Measurements from ENCODE around the gene MTUS2. TPM values are rescaled to one million over a fixed set of nuclear protein-coding genes. Genes with fewer than 3 reads are reported as not detected.

MTUS2 gene
- total RNA-seq, 4 donors from 2014 or later = 0.44 to 1.1 (median 0.48) TPM; not detected in 1

DNA sequence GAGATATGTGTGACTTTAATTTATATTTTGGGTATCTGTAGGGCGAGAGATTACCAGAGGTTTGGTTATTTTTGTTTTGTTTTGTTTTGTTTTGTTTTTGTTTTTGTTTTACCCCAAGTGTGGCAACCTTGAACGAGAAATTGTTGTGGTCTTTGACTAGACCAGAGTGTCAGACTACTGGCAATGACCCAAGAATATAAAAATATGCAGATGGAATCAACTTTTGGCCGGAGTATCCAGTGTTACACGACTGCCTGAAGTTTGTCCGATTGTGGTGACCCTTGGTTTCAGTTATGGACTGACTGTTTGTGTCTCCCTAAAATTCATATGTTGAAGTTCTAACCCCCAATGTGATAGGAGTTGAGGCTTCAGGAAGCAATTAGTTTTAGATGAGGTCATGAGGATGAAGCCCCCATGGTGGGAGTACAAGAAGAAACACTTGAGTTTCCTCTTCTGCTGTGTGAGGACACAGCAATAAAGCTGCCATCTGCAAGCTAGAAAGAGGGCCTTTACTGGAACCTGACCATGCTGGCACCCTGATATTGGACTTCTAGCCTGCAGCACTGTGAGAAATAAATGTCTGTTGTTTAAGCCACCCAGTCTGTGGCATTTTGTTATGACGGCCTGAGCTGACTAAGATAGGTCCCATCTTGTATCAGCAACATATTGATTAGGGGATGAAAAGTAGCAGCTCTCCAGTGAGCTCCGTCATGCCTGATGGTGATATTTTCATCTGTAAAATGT is 261.7 kb downstream of the MTUS2 start:
- TF ChIP-seq, protein P1, sequence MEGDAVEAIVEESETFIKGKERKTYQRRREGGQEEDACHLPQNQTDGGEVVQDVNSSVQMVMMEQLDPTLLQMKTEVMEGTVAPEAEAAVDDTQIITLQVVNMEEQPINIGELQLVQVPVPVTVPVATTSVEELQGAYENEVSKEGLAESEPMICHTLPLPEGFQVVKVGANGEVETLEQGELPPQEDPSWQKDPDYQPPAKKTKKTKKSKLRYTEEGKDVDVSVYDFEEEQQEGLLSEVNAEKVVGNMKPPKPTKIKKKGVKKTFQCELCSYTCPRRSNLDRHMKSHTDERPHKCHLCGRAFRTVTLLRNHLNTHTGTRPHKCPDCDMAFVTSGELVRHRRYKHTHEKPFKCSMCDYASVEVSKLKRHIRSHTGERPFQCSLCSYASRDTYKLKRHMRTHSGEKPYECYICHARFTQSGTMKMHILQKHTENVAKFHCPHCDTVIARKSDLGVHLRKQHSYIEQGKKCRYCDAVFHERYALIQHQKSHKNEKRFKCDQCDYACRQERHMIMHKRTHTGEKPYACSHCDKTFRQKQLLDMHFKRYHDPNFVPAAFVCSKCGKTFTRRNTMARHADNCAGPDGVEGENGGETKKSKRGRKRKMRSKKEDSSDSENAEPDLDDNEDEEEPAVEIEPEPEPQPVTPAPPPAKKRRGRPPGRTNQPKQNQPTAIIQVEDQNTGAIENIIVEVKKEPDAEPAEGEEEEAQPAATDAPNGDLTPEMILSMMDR (IDR thresholded peaks at IDR 0.05) = no peak
- no peak for ATAC-seq (ENCODE audit: low FRiP score)
- no peak for DNase-seq (ENCODE audit: low spot score)

DNA sequence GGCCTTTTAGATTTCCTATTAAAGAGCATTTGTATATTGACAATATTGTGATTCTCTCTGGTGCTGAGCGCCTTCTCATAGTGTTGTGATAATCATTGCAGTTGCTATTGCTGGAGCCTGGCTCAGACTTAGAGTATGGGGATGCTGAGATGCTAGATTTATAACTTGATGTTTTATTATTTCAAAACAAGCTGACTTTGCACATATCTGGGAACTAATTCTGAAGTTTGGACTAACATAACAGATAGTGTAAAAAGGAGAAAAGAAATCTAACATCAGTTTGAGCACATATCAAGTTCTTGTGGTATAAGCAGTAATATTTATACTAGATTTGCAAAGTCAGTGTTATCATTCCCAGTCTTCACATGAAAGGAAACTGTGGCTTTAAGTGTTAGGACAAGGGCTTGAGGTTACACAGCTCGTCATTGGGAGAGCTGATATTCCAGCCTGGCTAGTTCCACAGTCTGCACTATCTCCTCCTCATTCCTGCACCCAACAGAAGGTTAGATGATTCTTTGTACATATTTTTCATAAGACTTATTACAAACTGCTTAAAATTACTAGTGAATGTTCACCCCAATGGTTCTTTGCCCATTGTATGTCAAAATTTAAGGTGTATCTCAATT is 279.8 kb downstream of the MTUS2 start:
- DNase-seq (ENCODE audit: low spot score) = no peak
- TF ChIP-seq, protein P1 (IDR thresholded peaks at IDR 0.05) = no peak
- ATAC-seq (ENCODE audit: low FRiP score) = no peak

DNA sequence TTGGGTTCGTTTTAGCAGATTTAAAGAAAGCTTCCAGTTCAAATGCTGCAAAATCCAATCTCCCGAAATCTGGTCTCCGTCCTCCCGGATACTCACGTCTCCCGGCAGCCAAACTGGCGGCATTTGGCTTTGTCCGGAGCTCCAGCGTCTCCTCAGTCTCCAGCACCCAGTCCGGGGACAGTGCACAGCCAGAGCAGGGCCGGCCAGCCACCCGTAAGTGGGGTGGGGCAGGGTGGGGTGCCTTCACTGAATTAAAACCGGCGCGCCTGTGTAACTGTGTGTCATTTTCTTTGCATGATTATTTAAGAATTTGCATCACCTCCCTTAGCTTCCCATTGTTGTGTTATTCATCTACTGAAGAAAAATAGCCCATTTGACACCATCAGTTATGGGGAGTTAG is 280.6 kb downstream of the MTUS2 start:
- TF ChIP-seq, protein P1 (IDR thresholded peaks at IDR 0.05) = no peak
- ATAC-seq (ENCODE audit: low FRiP score) = no peak
- no peak for DNase-seq (ENCODE audit: low spot score)

DNA sequence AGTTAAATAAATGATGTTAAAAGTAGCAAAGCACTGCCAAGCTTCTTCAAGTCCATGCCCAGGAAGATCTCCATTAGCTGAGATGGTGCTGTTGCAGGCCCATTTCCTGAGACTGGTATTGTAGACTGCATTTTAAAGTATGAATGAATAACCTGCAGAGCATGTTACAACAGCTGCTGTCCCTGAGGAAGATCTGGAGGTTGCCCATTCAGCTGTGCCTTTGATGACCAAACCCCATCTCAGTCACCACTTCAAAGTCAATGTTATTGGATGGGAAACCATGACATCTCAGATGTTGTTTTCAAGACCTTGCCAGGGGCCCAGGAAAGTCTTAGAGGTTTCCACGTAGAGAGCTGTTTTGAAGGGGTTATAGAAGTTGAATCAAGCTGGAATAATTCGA is 281.3 kb downstream of the MTUS2 start:
- ATAC-seq (ENCODE audit: low FRiP score) (no peak), DNase-seq (ENCODE audit: low spot score) (no peak)

DNA sequence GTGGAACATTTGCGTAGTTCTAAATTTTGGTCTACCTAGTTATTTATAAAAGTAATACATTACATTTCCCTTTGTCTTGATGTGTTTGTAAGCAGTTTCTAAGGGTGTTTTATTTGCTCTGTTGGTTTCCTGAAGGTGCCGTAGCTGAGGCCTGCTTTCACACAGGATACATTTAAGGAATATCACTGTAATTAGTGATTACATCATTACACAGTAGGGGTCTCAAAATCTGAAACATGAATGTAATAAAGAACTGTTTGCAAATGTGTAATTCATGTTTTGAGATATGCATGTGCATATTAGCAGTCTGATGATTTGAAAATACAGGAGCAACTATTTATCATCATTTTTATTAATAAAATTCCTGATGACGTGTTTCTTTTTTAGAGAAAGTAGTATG is 281.8 kb downstream of the MTUS2 start:
- DNase-seq (ENCODE audit: low spot score) (no peak), ATAC-seq (ENCODE audit: low FRiP score) (no peak)
- TF ChIP-seq, protein P1 (IDR thresholded peaks at IDR 0.05) = no peak

More for the DNA sequence above, 281.3 kb downstream of the MTUS2 start:
- TF ChIP-seq, protein P1 (IDR thresholded peaks at IDR 0.05) = no peak

DNA sequence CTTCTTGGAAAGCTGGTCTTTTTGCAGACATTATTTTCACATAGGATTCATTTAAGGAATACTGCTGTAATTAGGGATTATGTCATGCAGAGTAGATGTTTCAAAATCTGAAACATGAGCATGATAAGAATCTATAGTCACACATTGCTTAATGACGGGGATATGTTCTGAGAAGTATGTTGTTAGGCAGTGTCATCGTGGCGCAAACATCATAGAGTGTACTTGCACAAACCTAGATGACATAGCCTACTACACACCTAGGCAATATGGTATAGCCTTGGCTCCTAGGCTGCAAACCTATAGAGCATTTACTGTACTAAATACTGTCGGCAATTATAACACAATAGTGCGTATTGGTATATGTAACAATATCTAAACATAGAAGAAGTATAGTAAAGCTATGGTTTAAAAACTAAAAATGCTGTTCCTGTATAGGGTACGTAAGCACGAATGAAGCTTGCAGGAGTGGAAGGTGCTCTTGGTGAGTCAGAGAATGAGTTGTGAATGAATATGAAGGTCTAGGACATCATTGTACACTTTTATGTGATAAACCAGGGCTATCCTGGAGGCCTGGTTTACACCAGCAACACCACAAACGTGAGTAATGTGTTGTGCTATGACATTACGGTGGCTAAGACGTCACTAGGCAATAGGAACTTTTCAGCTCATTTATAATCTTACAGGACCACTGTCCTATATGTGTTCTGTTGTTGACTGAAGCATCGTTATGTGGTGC is 283.1 kb downstream of the MTUS2 start:
- TF ChIP-seq, protein P1 (IDR thresholded peaks at IDR 0.05) = no peak
- ATAC-seq (ENCODE audit: low FRiP score) (no peak), DNase-seq (ENCODE audit: low spot score) (no peak)
